GM21528 (cell line): Measurements from ENCODE around the gene WIPI1.
"Not testable (repeated sequence)": the region's sequence is repeated elsewhere in the genome, so short reads cannot be mapped to it uniquely, and the experiment has no call there.

Experiments used
- ATAC-seq: cut with Tn5 transposase; IDR thresholded peaks from one replicate; pipeline ENCODE4 v1.9.1; 2021; ENCODE audit warnings: mild to moderate bottlenecking, moderate library complexity; ENCODE audit not compliant: unreplicated experiment, low FRiP score

The WIPI1 gene

GRCh38 chr17:68390888-68391545, 66.3 kb downstream of the WIPI1 start:
- ATAC-seq, result no peak

- no peak for ATAC-seq
Observed at GRCh38 chr17:68389041-68389440, 68.3 kb downstream of the WIPI1 start.

- ATAC-seq, result no peak
Observed at GRCh38 chr17:68387435-68388218, 69.7 kb downstream of the WIPI1 start.

- no peak for ATAC-seq
Observed at GRCh38 chr17:68385490-68386215, 71.6 kb downstream of the WIPI1 start.

- ATAC-seq, result no peak
Observed at GRCh38 chr17:68384941-68385340, 72.4 kb downstream of the WIPI1 start.

- no peak for ATAC-seq
Observed at GRCh38 chr17:68384471-68384870, 72.8 kb downstream of the WIPI1 start.

GRCh38 chr17:68383443-68384321, 73.6 kb downstream of the WIPI1 start:
- ATAC-seq, result no peak

GRCh38 chr17:68383120-68383442, 74.2 kb downstream of the WIPI1 start:
- no peak for ATAC-seq

- ATAC-seq, result no peak
Observed at GRCh38 chr17:68382582-68383085, 74.7 kb downstream of the WIPI1 start.

GRCh38 chr17:68381076-68381900, 76.0 kb downstream of the WIPI1 start:
- no peak for ATAC-seq

GRCh38 chr17:68379692-68380677, 77.3 kb downstream of the WIPI1 start:
- no peak for ATAC-seq

GRCh38 chr17:68379177-68379510, 78.2 kb downstream of the WIPI1 start:
- ATAC-seq, result no peak

- ATAC-seq, result no peak
Observed at GRCh38 chr17:68378268-68379176, 78.8 kb downstream of the WIPI1 start.

- ATAC-seq, result no peak
Observed at GRCh38 chr17:68377771-68378267, 79.5 kb downstream of the WIPI1 start.

- ATAC-seq, result not testable (repeated sequence)
Observed at GRCh38 chr17:68376178-68376577, 81.1 kb downstream of the WIPI1 start.

- ATAC-seq, result no peak
Observed at GRCh38 chr17:68375566-68375965, 81.7 kb downstream of the WIPI1 start.
